K562 (cell line): ENCODE data around the gene DBX2. TPM values are rescaled to one million over a fixed set of nuclear protein-coding genes. Genes with fewer than 3 reads are reported as not detected.

Experiments used
- ATAC-seq: fragments of 200-7000 bp; cut with Tn5 transposase; 3 replicates; pipeline ENCODE4 v1.9.1; 2020; ENCODE audit warnings: moderate library complexity
- BruUV-seq: library from RNA; stranded (reverse); fragments of 400-500 nt; replicated peaks from 2 replicates; lab custom pipeline; 2021; lab: Mats Ljungman, UMichigan
- CTCF ChIA-PET: fragments of 300-600 bp; formaldehyde crosslinking; extraction: SDS; loops from one replicate; lab custom pipeline; 2021; ENCODE audit warnings: low intra/inter-chr PET ratio; lab: Yijun Ruan, JAX
- POLR2A ChIA-PET: fragments of 300-600, 350-650 bp; sonication (Branson Sonifier 250); formaldehyde crosslinking; extraction: SDS; loops from one replicate; lab custom pipeline; 2021; ENCODE audit warnings: antibody characterized with exemption, inconsistent platforms; lab: Yijun Ruan, JAX
- DNase-seq, 4 experiments: peaks; one replicate each; pipeline versions ENCODE4 v3.0.0 to v3.0.0-alpha.2; 2011 to 2018; ENCODE audit warnings: low spot score in 3 of 4, mixed read lengths in 3 of 4; ENCODE audit errors: extremely low read depth in 1 of 4
- FAIRE-seq: peaks from 2 replicates; lab custom pipeline; 2011; peaks lifted over from hg19 to GRCh38; lab: Jason Lieb, UNC
- H2AFZ ChIP-seq: 2 replicates; pipeline ENCODE4 v1.6.0; 2011; ENCODE audit warnings: low read depth, low read length, control low read depth, inconsistent platforms
- H3K27ac ChIP-seq: fragments of 200-600 bp; 3 replicates; pipeline ENCODE4 v1.8.0; 2011; ENCODE audit warnings: low read depth, mild to moderate bottlenecking, control low read depth, inconsistent platforms, low read length, moderate library complexity, mixed read lengths; ENCODE audit errors: extremely low read depth
- H3K27me3 ChIP-seq, 2 experiments: fragments of 300-600 bp in 1 of 2; 2 replicates in 1 of 2; 3 replicates in 1 of 2; pipeline versions ENCODE4 v1.6.0 to v1.8.0; 2011; ENCODE audit warnings: inconsistent platforms in 2 of 2, low read length in 2 of 2, mild to moderate bottlenecking in 1 of 2, mixed read lengths in 1 of 2, moderate library complexity in 1 of 2; ENCODE audit not compliant: control insufficient read depth in 2 of 2, insufficient read depth in 2 of 2
- H3K36me3 ChIP-seq: fragments of 300-600 bp; 3 replicates; pipeline ENCODE4 v1.8.0; 2011; ENCODE audit warnings: mild to moderate bottlenecking, low read length, inconsistent platforms; ENCODE audit not compliant: control insufficient read depth, insufficient read depth
- H3K4me1 ChIP-seq, 2 experiments: fragments of 200-600 bp in 1 of 2; replicated peaks in 1 of 2; 2 replicates in 1 of 2; 3 replicates in 1 of 2; pipeline versions ENCODE4 v1.5.1 to v1.8.0; 2011; ENCODE audit warnings: inconsistent platforms in 2 of 2, low read length in 2 of 2, mild to moderate bottlenecking in 1 of 2, mixed read lengths in 1 of 2, moderate library complexity in 1 of 2; ENCODE audit not compliant: control insufficient read depth in 2 of 2, insufficient read depth in 2 of 2
- H3K4me2 ChIP-seq: 2 replicates; pipeline ENCODE4 v1.6.1; 2011; ENCODE audit warnings: low read length, control low read depth, inconsistent platforms, mixed read lengths; ENCODE audit not compliant: insufficient read depth
- H3K4me3 ChIP-seq: fragments of 200-600 bp; sonication (generic), shearing (Covaris generic); 2 replicates; pipeline ENCODE4 v1.5.1; 2016; ENCODE audit warnings: control low read depth, inconsistent platforms
- H3K79me2 ChIP-seq: fragments of 200-600 bp; 3 replicates; pipeline ENCODE4 v1.8.0; 2011; ENCODE audit warnings: low read length, inconsistent platforms; ENCODE audit not compliant: control insufficient read depth, insufficient read depth
- H3K9ac ChIP-seq, 2 experiments: 2 replicates each; pipeline versions ENCODE4 v1.6.0 to v1.6.1; 2011; ENCODE audit warnings: low read depth in 2 of 2, low read length in 2 of 2, control low read depth in 1 of 2, inconsistent platforms in 1 of 2, mild to moderate bottlenecking in 1 of 2, mixed read lengths in 1 of 2; ENCODE audit not compliant: insufficient read depth in 1 of 2
- H3K9me1 ChIP-seq: one replicate; pipeline ENCODE4 v1.6.0; 2011; ENCODE audit warnings: inconsistent platforms, mild to moderate bottlenecking, low read length, moderate library complexity; ENCODE audit not compliant: control insufficient read depth, insufficient read depth
- H3K9me3 ChIP-seq: replicated peaks from 2 replicates; pipeline ENCODE4 v1.5.1; 2011; ENCODE audit warnings: low read depth, low read length, inconsistent platforms; ENCODE audit not compliant: control insufficient read depth, insufficient read depth
- H4K20me1 ChIP-seq: replicated peaks from 2 replicates; pipeline ENCODE4 v1.6.1; 2011; ENCODE audit warnings: low read length, inconsistent platforms, mixed read lengths; ENCODE audit not compliant: control insufficient read depth, insufficient read depth
- ARID2 ChIP-seq: fragments of 450-650 bp; IDR thresholded peaks from 2 replicates; pipeline ENCODE4 v1.6.1; 2017; ENCODE audit warnings: antibody characterized with exemption, mild to moderate bottlenecking
- BHLHE40 ChIP-seq: IDR thresholded peaks from 2 replicates; pipeline ENCODE4 v1.6.1; 2011; ENCODE audit warnings: low read length, improper control_type of control experiment
- CREBBP ChIP-seq: IDR thresholded peaks from one replicate; pipeline ENCODE4 v1.6.1; 2012; ENCODE audit warnings: low read depth, mild to moderate bottlenecking, control low read depth, inconsistent platforms, low read length
- ETV6 ChIP-seq, 3 experiments: fragments of 150-350 bp in 1 of 3; sonication (generic) in 1 of 3; formaldehyde crosslinking in 1 of 3; IDR thresholded peaks; 2 replicates each; pipeline versions ENCODE4 v1.6.1 to v1.8.0; 2014 to 2022; ENCODE audit warnings: borderline replicate concordance in 2 of 3, low read depth in 2 of 3, antibody characterized with exemption in 1 of 3, low read length in 1 of 3, mild to moderate bottlenecking in 1 of 3, missing genetic modification reagents in 1 of 3
- POLR2H ChIP-seq: IDR thresholded peaks from 2 replicates; pipeline ENCODE4 v1.6.1; 2016; ENCODE audit warnings: missing genetic modification characterization, low read depth, mild to moderate bottlenecking, control low read depth, missing compliant biosample characterization, moderate library complexity
- RBM34 ChIP-seq: fragments of 200-400 bp; formaldehyde crosslinking; IDR thresholded peaks from 2 replicates; pipeline ENCODE4 v1.6.1; 2018; ENCODE audit warnings: low read length, borderline replicate concordance; ENCODE audit not compliant: insufficient read depth
- SMAD3 ChIP-seq: fragments of 450-650 bp; formaldehyde crosslinking; conservative IDR thresholded peaks from 2 replicates; pipeline ENCODE4 v1.4.0; 2020; ENCODE audit warnings: mild to moderate bottlenecking
- SP1 ChIP-seq: sonication (generic); formaldehyde crosslinking; IDR thresholded peaks from 2 replicates; pipeline ENCODE4 v1.8.1; 2022; ENCODE audit warnings: mild to moderate bottlenecking, missing genetic modification reagents
- SRSF9 ChIP-seq: fragments of 200-400 bp; formaldehyde crosslinking; IDR thresholded peaks from 2 replicates; pipeline ENCODE4 v1.6.1; 2017; ENCODE audit warnings: low read depth, low read length, borderline replicate concordance
- ZKSCAN3 ChIP-seq: fragments of 250-450 bp; sonication (Bioruptor Pico); IDR thresholded peaks from 2 replicates; pipeline ENCODE4 v1.4.0; 2020
- ZNF224 ChIP-seq: sonication (generic); formaldehyde crosslinking; IDR thresholded peaks from 2 replicates; pipeline ENCODE4 v1.8.0; 2022; ENCODE audit warnings: mild to moderate bottlenecking, missing genetic modification reagents
- ZNF668 ChIP-seq: fragments of 250-450 bp; sonication (Bioruptor Pico); IDR thresholded peaks from 2 replicates; pipeline ENCODE4 v1.8.0; 2022; ENCODE audit warnings: mild to moderate bottlenecking, inconsistent platforms
- WGBS: fragments of 100-300 bp; shearing (Covaris generic); methylation state at CpG from one replicate; pipeline ENCODE4 v1.1.6; 2016; ENCODE audit warnings: low coverage, mixed read lengths; ENCODE audit not compliant: insufficient coverage; ENCODE audit errors: missing lambda C conversion rate; 5-methylcytosine and 5-hydroxymethylcytosine counted together
- in situ Hi-C: fragments of 300-500 bp; cut with MboI; formaldehyde crosslinking; loops from 4 replicates; pipeline ENCODE4 v1.15.0; 2018; ENCODE audit warnings: inconsistent platforms, mixed read lengths
- intact Hi-C: fragments of 100-400 bp; cut with micrococcal nuclease; formaldehyde crosslinking; loops from 2 replicates; pipeline ENCODE4 v1.14.2; 2022
- polyA plus RNA-seq, 8 experiments: library from polyadenylated mRNA; depleted of rRNA in 4 of 8; stranded (reverse) in 5 of 8; unstranded in 3 of 8; fragments of >200 nt; fragmentation: Nextera tagmentation in 2 of 8; fragmentation: Illumina TruSeq in 1 of 8; extraction: Ambion mirVana in 2 of 8; extraction: Trizol in 1 of 8; gene quantifications; 2 replicates each; pipeline versions ENCODE4 v1.2.1 to v1.2.3, GENCODE V29; 2011 to 2014; ENCODE audit warnings: inconsistent platforms in 1 of 8, missing spikeins in 1 of 8
- total RNA-seq, 7 experiments: library from RNA; depleted of rRNA in 6 of 7; stranded (reverse); fragments of >200 nt in 6 of 7; fragmentation: Illumina TruSeq in 2 of 7; extraction: Trizol in 2 of 7; gene quantifications; 2 replicates each; pipeline versions ENCODE4 v1.2.1 to v1.2.3, GENCODE V29; 2011 to 2021; ENCODE audit warnings: low replicate concordance in 1 of 7
- TF ChIP-seq, protein P1 (sequence below): fragments of 250-450 bp; sonication (Bioruptor Pico); IDR thresholded peaks from 2 replicates; pipeline ENCODE4 v1.4.0; 2020
- TF ChIP-seq, protein P2 (sequence below), 2 experiments: fragments of 450-650 bp in 1 of 2; sonication (generic) in 1 of 2; formaldehyde crosslinking in 1 of 2; IDR thresholded peaks in 1 of 2; conservative IDR thresholded peaks in 1 of 2; 2 replicates each; pipeline versions ENCODE4 v1.6.1 to v1.8.1; 2016 to 2023; ENCODE audit warnings: mild to moderate bottlenecking in 2 of 2, moderate library complexity in 2 of 2, inconsistent platforms in 1 of 2, missing genetic modification reagents in 1 of 2
- TF ChIP-seq, protein P3 (sequence below): fragments of 250-450 bp; sonication (Bioruptor Pico); IDR thresholded peaks from 2 replicates; pipeline ENCODE4 v1.8.0; 2022; ENCODE audit warnings: moderate library complexity, mild to moderate bottlenecking, inconsistent platforms

Gene DBX2
- total and polyA plus RNA-seq, 9 of the 15 experiments (the other 6 are each of a cell fraction or from before 2014, with no cell fraction given) = not detected

DNA sequence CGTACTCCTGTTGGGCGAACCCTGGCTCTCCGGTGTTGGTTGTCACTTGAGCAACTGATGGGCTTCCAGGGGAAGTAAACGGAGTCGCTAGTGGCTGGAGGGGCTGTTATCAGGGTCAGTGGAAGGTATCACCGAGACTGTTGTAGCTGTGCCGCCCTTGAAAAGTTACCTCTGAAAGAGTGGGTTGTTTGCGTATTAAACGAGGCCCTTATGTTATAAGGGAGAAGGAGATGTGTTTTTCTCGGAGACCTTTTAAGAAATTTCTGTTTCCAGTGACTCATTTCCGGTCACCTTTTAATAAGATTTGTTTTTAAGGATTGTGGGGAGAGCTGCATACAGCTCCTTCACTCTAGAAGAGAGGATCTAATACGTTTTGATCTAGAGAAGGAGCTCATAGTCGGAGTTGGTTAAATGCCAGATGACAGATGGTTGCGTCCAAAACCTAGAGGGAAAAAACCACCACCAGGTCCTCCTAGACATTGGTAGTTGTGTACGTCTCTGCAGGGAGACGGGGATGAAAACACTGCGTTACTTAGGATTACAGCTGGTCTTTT, 750 bp upstream of the DBX2 start:
- POLR2A ChIA-PET = no interaction called here
- no peak overlapping the region for H3K4me3 ChIP-seq
- TF ChIP-seq, protein P1, sequence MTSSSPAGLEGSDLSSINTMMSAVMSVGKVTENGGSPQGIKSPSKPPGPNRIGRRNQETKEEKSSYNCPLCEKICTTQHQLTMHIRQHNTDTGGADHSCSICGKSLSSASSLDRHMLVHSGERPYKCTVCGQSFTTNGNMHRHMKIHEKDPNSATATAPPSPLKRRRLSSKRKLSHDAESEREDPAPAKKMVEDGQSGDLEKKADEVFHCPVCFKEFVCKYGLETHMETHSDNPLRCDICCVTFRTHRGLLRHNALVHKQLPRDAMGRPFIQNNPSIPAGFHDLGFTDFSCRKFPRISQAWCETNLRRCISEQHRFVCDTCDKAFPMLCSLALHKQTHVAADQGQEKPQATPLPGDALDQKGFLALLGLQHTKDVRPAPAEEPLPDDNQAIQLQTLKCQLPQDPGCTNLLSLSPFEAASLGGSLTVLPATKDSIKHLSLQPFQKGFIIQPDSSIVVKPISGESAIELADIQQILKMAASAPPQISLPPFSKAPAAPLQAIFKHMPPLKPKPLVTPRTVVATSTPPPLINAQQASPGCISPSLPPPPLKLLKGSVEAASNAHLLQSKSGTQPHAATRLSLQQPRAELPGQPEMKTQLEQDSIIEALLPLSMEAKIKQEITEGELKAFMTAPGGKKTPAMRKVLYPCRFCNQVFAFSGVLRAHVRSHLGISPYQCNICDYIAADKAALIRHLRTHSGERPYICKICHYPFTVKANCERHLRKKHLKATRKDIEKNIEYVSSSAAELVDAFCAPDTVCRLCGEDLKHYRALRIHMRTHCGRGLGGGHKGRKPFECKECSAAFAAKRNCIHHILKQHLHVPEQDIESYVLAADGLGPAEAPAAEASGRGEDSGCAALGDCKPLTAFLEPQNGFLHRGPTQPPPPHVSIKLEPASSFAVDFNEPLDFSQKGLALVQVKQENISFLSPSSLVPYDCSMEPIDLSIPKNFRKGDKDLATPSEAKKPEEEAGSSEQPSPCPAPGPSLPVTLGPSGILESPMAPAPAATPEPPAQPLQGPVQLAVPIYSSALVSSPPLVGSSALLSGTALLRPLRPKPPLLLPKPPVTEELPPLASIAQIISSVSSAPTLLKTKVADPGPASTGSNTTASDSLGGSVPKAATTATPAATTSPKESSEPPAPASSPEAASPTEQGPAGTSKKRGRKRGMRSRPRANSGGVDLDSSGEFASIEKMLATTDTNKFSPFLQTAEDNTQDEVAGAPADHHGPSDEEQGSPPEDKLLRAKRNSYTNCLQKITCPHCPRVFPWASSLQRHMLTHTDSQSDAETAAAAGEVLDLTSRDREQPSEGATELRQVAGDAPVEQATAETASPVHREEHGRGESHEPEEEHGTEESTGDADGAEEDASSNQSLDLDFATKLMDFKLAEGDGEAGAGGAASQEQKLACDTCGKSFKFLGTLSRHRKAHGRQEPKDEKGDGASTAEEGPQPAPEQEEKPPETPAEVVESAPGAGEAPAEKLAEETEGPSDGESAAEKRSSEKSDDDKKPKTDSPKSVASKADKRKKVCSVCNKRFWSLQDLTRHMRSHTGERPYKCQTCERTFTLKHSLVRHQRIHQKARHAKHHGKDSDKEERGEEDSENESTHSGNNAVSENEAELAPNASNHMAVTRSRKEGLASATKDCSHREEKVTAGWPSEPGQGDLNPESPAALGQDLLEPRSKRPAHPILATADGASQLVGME (CRISPR knock-in tag) = no peak
- TF ChIP-seq SP1 (CRISPR knock-in tag) (no peak), SRSF9 (no peak), ARID2 (no peak), BHLHE40 (no peak), POLR2H (tag) (no peak), ZNF224 (CRISPR knock-in tag) (no peak), RBM34 (no peak), ETV6 (IDR thresholded peaks at IDR 0.05; ENCODE audit: borderline replicate concordance in 1 of 2, low read depth in 2 of 2, low read length in 1 of 2) (no peak), ETV6 (CRISPR knock-in tag; IDR thresholded peaks at IDR 0.05; ENCODE audit: borderline replicate concordance) (no peak), SMAD3 (CRISPR knock-in tag) (no peak), CREBBP (no peak), ZKSCAN3 (CRISPR knock-in tag) (no peak), ZNF668 (CRISPR knock-in tag) (no peak)
- TF ChIP-seq, protein P2, sequence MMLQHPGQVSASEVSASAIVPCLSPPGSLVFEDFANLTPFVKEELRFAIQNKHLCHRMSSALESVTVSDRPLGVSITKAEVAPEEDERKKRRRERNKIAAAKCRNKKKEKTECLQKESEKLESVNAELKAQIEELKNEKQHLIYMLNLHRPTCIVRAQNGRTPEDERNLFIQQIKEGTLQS (IDR thresholded peaks at IDR 0.05) = no peak
- TF ChIP-seq, protein P2 (CRISPR knock-in tag; conservative IDR thresholded peaks at IDR 0.05) = no peak
- TF ChIP-seq, protein P3, sequence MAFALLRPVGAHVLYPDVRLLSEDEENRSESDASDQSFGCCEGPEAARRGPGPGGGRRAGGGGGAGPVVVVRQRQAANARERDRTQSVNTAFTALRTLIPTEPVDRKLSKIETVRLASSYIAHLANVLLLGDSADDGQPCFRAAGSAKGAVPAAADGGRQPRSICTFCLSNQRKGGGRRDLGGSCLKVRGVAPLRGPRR (CRISPR knock-in tag) = no peak

More for the DNA sequence above, 750 bp upstream of the DBX2 start:
- no TSS peak for BruUV-seq
- H3K9ac ChIP-seq = no peak overlapping the region
- no peak overlapping the region for H3K4me2 ChIP-seq
- CTCF ChIA-PET = no interaction called here
- no peaks in the 10 kb centered on the region for H3K9me3 ChIP-seq
- H3K36me3 ChIP-seq = no peaks in the 10 kb centered on the region
- no peaks in the 10 kb centered on the region for H3K79me2 ChIP-seq
- ATAC-seq = no peak
- DNase-seq = no peak
- no peaks in the 10 kb centered on the region for H3K9me1 ChIP-seq
- peaks cover 3 to 17% of the 10 kb centered on the region in 2 experiments; a peak in 3 of 5 replicates for H3K27me3 ChIP-seq
- H4K20me1 ChIP-seq = no peaks in the 10 kb centered on the region
- no peak overlapping the region for H2AFZ ChIP-seq
- peaks cover 0 to 9% of the 10 kb centered on the region in 2 experiments; a peak in 1 of 5 replicates for H3K4me1 ChIP-seq
- 7% methylated on average over 15 of the region's 17 CpGs for WGBS
- in situ Hi-C loops = no loop called here
- no peak overlapping the region for H3K27ac ChIP-seq
- intact Hi-C loops = no loop called here
- FAIRE-seq = no peak
